Astrocyte (in vitro differentiated cells and primary cell): Measurements from ENCODE around the gene KIAA0825. TPM values are rescaled to one million over a fixed set of nuclear protein-coding genes. Genes with fewer than 3 reads are reported as not detected.
"Not testable (repeated sequence)": the region's sequence is repeated elsewhere in the genome, so short reads cannot be mapped to it uniquely, and the experiment has no call there.

Source experiments
- DNase-seq: peaks from one replicate; pipeline ENCODE4 v3.0.0-alpha.2; 2010; ENCODE audit warnings: low read depth
- FAIRE-seq: peaks from 2 replicates; lab custom pipeline; 2011; peaks lifted over from hg19 to GRCh38; lab: Jason Lieb, UNC
- H2AFZ ChIP-seq: 2 replicates; pipeline ENCODE4 v1.6.0; 2012; ENCODE audit warnings: low read depth, low read length, inconsistent platforms
- H3K27ac ChIP-seq: 2 replicates; pipeline ENCODE4 v1.5.1; 2011; ENCODE audit warnings: low read depth, low read length, inconsistent platforms
- H3K27me3 ChIP-seq: 2 replicates; pipeline ENCODE4 v1.6.0; 2011; ENCODE audit warnings: low read length, inconsistent platforms; ENCODE audit not compliant: insufficient read depth
- H3K36me3 ChIP-seq: 2 replicates; pipeline ENCODE4 v1.5.1; 2011; ENCODE audit warnings: low read length, inconsistent platforms; ENCODE audit not compliant: insufficient read depth
- H3K4me1 ChIP-seq: 2 replicates; pipeline ENCODE4 v1.5.1; 2011; ENCODE audit warnings: low read length, inconsistent platforms; ENCODE audit not compliant: insufficient read depth
- H3K4me2 ChIP-seq: 2 replicates; pipeline ENCODE4 v1.6.0; 2012; ENCODE audit warnings: low read length, inconsistent platforms
- H3K4me3 ChIP-seq: 2 replicates; pipeline ENCODE4 v1.5.1; 2011; ENCODE audit warnings: low read depth, mild to moderate bottlenecking, low read length, inconsistent platforms; ENCODE audit not compliant: insufficient read depth
- H3K79me2 ChIP-seq: 2 replicates; pipeline ENCODE4 v1.6.0; 2012; ENCODE audit warnings: mild to moderate bottlenecking, low read length, inconsistent platforms; ENCODE audit not compliant: insufficient read depth
- H3K9ac ChIP-seq: 2 replicates; pipeline ENCODE4 v1.6.0; 2012; ENCODE audit warnings: mild to moderate bottlenecking, low read length, inconsistent platforms
- H3K9me3 ChIP-seq: 2 replicates; pipeline ENCODE4 v1.5.1; 2012; ENCODE audit warnings: low read depth, mild to moderate bottlenecking, low read length, inconsistent platforms; ENCODE audit not compliant: insufficient read depth
- H4K20me1 ChIP-seq: 2 replicates; pipeline ENCODE4 v1.6.0; 2012; ENCODE audit warnings: low read length, inconsistent platforms; ENCODE audit not compliant: insufficient read depth
- H3K27ac Mint-ChIP-seq: one replicate; pipeline ENCODE4 v1.8.0; 2021; ENCODE audit warnings: mild to moderate bottlenecking, mixed read lengths; ENCODE audit not compliant: unreplicated experiment
- H3K27me3 Mint-ChIP-seq: one replicate; pipeline ENCODE4 v1.8.0; 2021; ENCODE audit warnings: low read depth, mixed read lengths; ENCODE audit not compliant: unreplicated experiment
- H3K36me3 Mint-ChIP-seq: one replicate; pipeline ENCODE4 v1.8.0; 2021; ENCODE audit warnings: low read depth, mixed read lengths; ENCODE audit not compliant: unreplicated experiment
- H3K4me1 Mint-ChIP-seq: one replicate; pipeline ENCODE4 v1.8.0; 2021; ENCODE audit warnings: low read depth, mixed read lengths; ENCODE audit not compliant: unreplicated experiment
- H3K4me3 Mint-ChIP-seq: one replicate; pipeline ENCODE4 v1.8.0; 2021; ENCODE audit warnings: mild to moderate bottlenecking, moderate library complexity, mixed read lengths; ENCODE audit not compliant: unreplicated experiment
- H3K9me3 Mint-ChIP-seq: one replicate; pipeline ENCODE4 v1.8.0; 2021; ENCODE audit warnings: mild to moderate bottlenecking, mixed read lengths; ENCODE audit not compliant: unreplicated experiment
- CTCF ChIP-seq: IDR thresholded peaks from 2 replicates; pipeline ENCODE4 v1.5.1; 2011; ENCODE audit warnings: low read depth, mild to moderate bottlenecking, inconsistent platforms, low read length, moderate library complexity; ENCODE audit not compliant: insufficient read depth
- EZH2 ChIP-seq: IDR thresholded peaks from 2 replicates; pipeline ENCODE4 v1.6.1; 2012; ENCODE audit warnings: mild to moderate bottlenecking, low read length, inconsistent platforms; ENCODE audit not compliant: insufficient read depth
- total RNA-seq: library from RNA; stranded (reverse); gene quantifications from 2 replicates; pipeline ENCODE4 v1.2.1, GENCODE V29; 2021

Gene KIAA0825
- total RNA-seq, 1 donor from 2014 or later: 2.5 TPM

GRCh38 chr5:94575196-94575595, 43.2 kb downstream of the KIAA0825 start:
- TF ChIP-seq CTCF (no peak), EZH2 (no peak)
- H3K36me3 Mint-ChIP-seq: no peaks in the 10 kb centered on the region
- FAIRE-seq: no peak

GRCh38 chr5:94573349-94573748, 45.1 kb downstream of the KIAA0825 start:
- H3K4me3 Mint-ChIP-seq, H3K36me3 ChIP-seq, H3K9me3 ChIP-seq, H4K20me1 ChIP-seq, H3K4me1 ChIP-seq, H3K4me3 ChIP-seq, H3K27me3 ChIP-seq, H3K27ac Mint-ChIP-seq, H3K27me3 Mint-ChIP-seq, H2AFZ ChIP-seq, H3K79me2 ChIP-seq, H3K9me3 Mint-ChIP-seq, H3K9ac ChIP-seq, H3K27ac ChIP-seq, DNase-seq, H3K4me1 Mint-ChIP-seq, H3K4me2 ChIP-seq, FAIRE-seq, H3K36me3 Mint-ChIP-seq: not testable (repeated sequence)

More at GRCh38 chr5:94575196-94575595, 43.2 kb downstream of the KIAA0825 start:
- Mint-ChIP-seq H3K27ac (no peak overlapping the region), H3K4me3 (no peak overlapping the region), H3K4me1 (no peaks in the 10 kb centered on the region), H3K27me3 (no peaks in the 10 kb centered on the region), H3K9me3 (no peaks in the 10 kb centered on the region)
- H3K27ac ChIP-seq: no peak overlapping the region
- no peak overlapping the region for H3K4me2 ChIP-seq
- H3K9ac ChIP-seq: no peak overlapping the region
- H4K20me1 ChIP-seq: no peaks in the 10 kb centered on the region
- no peaks in the 10 kb centered on the region for H3K36me3 ChIP-seq
- no peak for DNase-seq
- no peak overlapping the region for H2AFZ ChIP-seq
- no peaks in the 10 kb centered on the region for H3K79me2 ChIP-seq
- H3K4me3 ChIP-seq: no peak overlapping the region
- H3K27me3 ChIP-seq: no peaks in the 10 kb centered on the region
- H3K9me3 ChIP-seq: no peaks in the 10 kb centered on the region
- no peaks in the 10 kb centered on the region for H3K4me1 ChIP-seq

GRCh38 chr5:94571415-94571814, 47.0 kb downstream of the KIAA0825 start:
- Mint-ChIP-seq H3K27ac (no peak overlapping the region), H3K9me3 (no peaks in the 10 kb centered on the region), H3K36me3 (no peaks in the 10 kb centered on the region), H3K27me3 (no peaks in the 10 kb centered on the region), H3K4me1 (no peaks in the 10 kb centered on the region), H3K4me3 (no peak overlapping the region)
- Histone ChIP-seq H4K20me1 (no peaks in the 10 kb centered on the region), H3K9me3 (no peaks in the 10 kb centered on the region), H2AFZ (no peak overlapping the region), H3K27me3 (no peaks in the 10 kb centered on the region), H3K36me3 (no peaks in the 10 kb centered on the region), H3K4me2 (no peak overlapping the region), H3K9ac (no peak overlapping the region), H3K4me3 (no peak overlapping the region), H3K79me2 (no peaks in the 10 kb centered on the region), H3K27ac (no peak overlapping the region), H3K4me1 (no peaks in the 10 kb centered on the region)
- TF ChIP-seq EZH2 (no peak), CTCF (no peak)
- DNase-seq (no peak), FAIRE-seq (no peak)
